ENCODE data around the gene NFE2L3. TPM values are rescaled to one million over a fixed set of nuclear protein-coding genes. Genes with fewer than 3 reads are reported as not detected.

The NFE2L3 gene
- total and polyA plus RNA-seq, 9 of the 15 experiments (the other 6 are each of a cell fraction or from before 2014, with no cell fraction given) = 2.9 to 16.9 (median 12.4) TPM

DNA sequence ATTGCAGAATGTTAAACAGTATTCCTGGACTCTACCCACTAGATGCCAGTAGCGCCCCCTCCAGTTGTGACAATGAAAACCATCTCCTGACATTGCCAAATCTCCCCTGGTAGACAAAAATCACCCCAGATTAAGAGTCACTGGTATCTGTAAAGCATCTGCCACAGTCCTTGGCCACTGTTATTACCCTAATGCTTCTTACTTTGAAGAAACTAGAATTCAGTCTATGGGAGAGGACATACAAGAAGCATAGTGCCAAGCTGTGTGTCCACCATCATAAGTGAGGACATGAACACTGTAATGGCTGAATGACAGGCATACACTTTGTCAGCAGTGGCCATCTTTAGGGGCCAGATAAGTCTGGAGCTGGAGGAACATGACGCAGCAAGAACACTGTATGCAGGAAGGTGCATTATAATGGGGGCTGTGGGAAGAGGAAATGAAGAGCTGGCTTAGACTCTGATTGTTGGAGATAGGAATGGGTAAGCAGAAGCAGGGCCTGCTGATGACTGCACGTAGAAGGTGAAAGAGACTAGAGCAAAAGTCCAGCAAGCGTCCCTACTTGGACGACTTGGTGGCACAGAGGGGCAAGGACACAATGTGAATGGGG, 82.0 kb downstream of the NFE2L3 start (continued):
- TF ChIP-seq PBX2 (CRISPR knock-in tag; IDR thresholded peaks at IDR 0.05; ENCODE audit: low read depth) (no peak), PBX2 (tag; conservative IDR thresholded peaks at IDR 0.05; ENCODE audit: low read depth) (peak; percentile 80), SRSF7 (optimal IDR thresholded peaks at IDR 0.05; ENCODE audit: low read depth, low read length) (no peak), ZNF274 (IDR thresholded peaks at IDR 0.05; ENCODE audit: borderline replicate concordance, low read depth, low read length) (no peak), ZNF707 (CRISPR knock-in tag; conservative IDR thresholded peaks at IDR 0.05) (0 out of 2 replicates have a peak, but pooled peaks have one; percentile 8), YY1 (IDR thresholded peaks at IDR 0.05; ENCODE audit: borderline replicate concordance in 1 of 3, control insufficient read depth in 1 of 3, extremely low read depth in 1 of 3, insufficient read depth in 3 of 3, insufficient read length in 1 of 3, insufficient replicate concordance in 2 of 3, low read depth in 1 of 3, low read length in 2 of 3) (peak; percentile 42 to 93 (median 62)), TOE1 (IDR thresholded peaks at IDR 0.05; ENCODE audit: borderline replicate concordance) (peak; percentile 52; the same call in 1 of the 2 replicates), TOE1 (CRISPR knock-in tag; IDR thresholded peaks at IDR 0.05; ENCODE audit: borderline replicate concordance, low read depth) (no peak), MYC (IDR thresholded peaks at IDR 0.05; ENCODE audit: low read depth, low read length) (no peak), MYC (CRISPR knock-in tag; IDR thresholded peaks at IDR 0.05; ENCODE audit: borderline replicate concordance, low read depth) (no peak), MTA2 (IDR thresholded peaks at IDR 0.05; ENCODE audit: low read depth) (peak; percentile 38; the same call in 1 of the 2 replicates), U2AF1 (optimal IDR thresholded peaks at IDR 0.05; ENCODE audit: low read depth, low read length) (no peak), TRIM24 (IDR thresholded peaks at IDR 0.05) (0 out of 4 replicates have a peak, but pooled peaks have one; percentile 35 to 40)
- TF ChIP-seq, protein P1, sequence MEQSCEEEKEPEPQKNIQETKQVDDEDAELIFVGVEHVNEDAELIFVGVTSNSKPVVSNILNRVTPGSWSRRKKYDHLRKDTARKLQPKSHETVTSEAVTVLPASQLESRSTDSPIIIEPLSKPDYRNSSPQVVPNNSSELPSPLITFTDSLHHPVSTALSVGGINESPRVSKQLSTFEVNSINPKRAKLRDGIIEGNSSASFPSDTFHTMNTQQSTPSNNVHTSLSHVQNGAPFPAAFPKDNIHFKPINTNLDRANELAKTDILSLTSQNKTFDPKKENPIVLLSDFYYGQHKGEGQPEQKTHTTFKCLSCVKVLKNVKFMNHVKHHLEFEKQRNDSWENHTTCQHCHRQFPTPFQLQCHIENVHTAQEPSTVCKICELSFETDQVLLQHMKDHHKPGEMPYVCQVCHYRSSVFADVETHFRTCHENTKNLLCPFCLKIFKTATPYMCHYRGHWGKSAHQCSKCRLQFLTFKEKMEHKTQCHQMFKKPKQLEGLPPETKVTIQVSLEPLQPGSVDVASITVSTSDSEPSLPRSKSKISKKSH (CRISPR knock-in tag; IDR thresholded peaks at IDR 0.05) = no peak
- TF ChIP-seq, protein P2, sequence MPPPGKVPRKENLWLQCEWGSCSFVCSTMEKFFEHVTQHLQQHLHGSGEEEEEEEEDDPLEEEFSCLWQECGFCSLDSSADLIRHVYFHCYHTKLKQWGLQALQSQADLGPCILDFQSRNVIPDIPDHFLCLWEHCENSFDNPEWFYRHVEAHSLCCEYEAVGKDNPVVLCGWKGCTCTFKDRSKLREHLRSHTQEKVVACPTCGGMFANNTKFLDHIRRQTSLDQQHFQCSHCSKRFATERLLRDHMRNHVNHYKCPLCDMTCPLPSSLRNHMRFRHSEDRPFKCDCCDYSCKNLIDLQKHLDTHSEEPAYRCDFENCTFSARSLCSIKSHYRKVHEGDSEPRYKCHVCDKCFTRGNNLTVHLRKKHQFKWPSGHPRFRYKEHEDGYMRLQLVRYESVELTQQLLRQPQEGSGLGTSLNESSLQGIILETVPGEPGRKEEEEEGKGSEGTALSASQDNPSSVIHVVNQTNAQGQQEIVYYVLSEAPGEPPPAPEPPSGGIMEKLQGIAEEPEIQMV (tag; conservative IDR thresholded peaks at IDR 0.05; ENCODE audit: low read depth) = peak; percentile 51; the same call in 1 of the 2 replicates
- TF ChIP-seq, protein P3, sequence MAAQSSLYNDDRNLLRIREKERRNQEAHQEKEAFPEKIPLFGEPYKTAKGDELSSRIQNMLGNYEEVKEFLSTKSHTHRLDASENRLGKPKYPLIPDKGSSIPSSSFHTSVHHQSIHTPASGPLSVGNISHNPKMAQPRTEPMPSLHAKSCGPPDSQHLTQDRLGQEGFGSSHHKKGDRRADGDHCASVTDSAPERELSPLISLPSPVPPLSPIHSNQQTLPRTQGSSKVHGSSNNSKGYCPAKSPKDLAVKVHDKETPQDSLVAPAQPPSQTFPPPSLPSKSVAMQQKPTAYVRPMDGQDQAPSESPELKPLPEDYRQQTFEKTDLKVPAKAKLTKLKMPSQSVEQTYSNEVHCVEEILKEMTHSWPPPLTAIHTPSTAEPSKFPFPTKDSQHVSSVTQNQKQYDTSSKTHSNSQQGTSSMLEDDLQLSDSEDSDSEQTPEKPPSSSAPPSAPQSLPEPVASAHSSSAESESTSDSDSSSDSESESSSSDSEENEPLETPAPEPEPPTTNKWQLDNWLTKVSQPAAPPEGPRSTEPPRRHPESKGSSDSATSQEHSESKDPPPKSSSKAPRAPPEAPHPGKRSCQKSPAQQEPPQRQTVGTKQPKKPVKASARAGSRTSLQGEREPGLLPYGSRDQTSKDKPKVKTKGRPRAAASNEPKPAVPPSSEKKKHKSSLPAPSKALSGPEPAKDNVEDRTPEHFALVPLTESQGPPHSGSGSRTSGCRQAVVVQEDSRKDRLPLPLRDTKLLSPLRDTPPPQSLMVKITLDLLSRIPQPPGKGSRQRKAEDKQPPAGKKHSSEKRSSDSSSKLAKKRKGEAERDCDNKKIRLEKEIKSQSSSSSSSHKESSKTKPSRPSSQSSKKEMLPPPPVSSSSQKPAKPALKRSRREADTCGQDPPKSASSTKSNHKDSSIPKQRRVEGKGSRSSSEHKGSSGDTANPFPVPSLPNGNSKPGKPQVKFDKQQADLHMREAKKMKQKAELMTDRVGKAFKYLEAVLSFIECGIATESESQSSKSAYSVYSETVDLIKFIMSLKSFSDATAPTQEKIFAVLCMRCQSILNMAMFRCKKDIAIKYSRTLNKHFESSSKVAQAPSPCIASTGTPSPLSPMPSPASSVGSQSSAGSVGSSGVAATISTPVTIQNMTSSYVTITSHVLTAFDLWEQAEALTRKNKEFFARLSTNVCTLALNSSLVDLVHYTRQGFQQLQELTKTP (IDR thresholded peaks at IDR 0.05; ENCODE audit: low read depth in 1 of 2, partially characterized antibody in 2 of 2) = peak in 1 of 2 experiments; percentile 46
